GM19438 (cell line): ENCODE results near the gene RNMT.
"Not testable (repeated sequence)": the region's sequence is repeated elsewhere in the genome, so short reads cannot be mapped to it uniquely, and the experiment has no call there.

ENCODE experiments used
- ATAC-seq: cut with Tn5 transposase; IDR thresholded peaks from one replicate; pipeline ENCODE4 v1.9.1; 2021; ENCODE audit warnings: low read depth; ENCODE audit not compliant: unreplicated experiment

The RNMT gene

DNA sequence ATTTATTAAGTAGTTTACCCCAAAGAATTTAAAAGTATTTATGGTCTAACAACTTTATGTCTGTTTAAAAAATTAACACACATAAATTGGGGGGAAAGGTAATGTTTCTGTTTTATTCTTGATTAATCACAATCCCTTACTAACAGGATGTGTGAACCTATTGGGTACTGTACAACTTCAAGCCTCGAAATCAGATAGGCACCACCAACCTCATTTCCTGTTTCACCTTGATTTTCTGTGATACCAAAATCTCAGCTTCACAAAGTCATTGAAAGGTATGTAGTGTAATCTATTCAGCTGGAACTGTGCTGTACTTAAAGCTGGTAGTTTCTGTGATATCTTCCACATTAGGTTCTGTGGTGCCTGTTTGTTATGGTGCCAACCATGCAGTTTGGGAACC, 4.0 kb downstream of the RNMT start:
- ATAC-seq: no peak

DNA sequence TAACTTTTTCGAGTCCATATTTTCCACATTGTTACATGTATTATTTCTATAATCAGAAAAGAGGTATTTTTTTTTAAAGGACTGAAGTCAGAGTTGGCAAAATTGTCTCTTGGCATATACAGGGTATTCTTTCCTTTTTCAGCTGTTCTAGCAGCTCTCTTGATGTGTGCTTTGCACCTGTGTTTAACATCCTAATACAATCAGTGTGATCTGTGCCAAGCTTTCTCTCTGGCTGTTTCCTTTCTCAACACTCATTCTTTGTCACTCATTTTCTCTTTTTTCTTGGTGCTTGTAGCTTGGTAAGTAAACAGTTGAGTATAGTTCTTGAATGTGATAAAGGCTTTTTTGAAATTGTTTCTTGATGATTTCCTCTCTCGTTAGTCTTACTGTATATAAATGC, 9.2 kb downstream of the RNMT start:
- ATAC-seq: no peak

DNA sequence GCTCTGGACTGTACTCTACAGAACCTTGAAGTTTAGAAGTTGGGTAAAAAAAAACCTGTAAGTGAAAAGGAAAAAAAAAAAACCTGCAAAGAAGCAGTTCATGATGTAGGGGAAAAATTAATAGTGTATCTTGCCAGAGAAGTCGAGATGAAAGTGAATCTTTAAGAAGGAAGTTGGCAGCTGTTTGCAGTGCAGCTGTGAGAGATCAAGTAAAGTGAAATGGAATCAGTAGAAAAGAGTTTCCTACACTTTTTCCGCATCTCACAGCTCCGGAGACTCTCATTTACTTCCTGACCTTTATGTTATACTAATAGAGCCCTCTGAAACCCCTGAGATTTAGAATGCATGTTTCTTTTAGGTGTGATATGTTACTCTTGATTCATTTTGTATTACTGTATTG, 19.2 kb downstream of the RNMT start:
- ATAC-seq: no peak

DNA sequence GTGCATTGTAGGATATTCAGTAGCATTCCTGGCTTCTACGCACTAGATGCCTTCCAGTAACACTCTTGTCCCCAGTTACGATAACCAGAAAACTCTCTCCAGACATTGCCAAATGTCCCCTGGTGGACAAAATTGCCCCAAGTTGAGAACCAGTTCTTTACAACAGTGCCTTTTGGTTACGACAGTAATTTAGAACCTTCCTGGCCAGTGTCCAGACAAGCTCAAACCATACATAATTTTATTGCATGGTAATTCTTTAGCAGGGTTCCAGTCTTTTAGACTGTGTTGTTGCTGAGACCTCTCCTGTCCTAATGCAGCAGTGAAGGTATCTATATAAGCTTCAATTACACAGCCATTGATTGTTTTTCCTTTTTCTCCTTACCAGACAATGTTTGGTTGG, 20.2 kb downstream of the RNMT start:
- ATAC-seq: no peak

DNA sequence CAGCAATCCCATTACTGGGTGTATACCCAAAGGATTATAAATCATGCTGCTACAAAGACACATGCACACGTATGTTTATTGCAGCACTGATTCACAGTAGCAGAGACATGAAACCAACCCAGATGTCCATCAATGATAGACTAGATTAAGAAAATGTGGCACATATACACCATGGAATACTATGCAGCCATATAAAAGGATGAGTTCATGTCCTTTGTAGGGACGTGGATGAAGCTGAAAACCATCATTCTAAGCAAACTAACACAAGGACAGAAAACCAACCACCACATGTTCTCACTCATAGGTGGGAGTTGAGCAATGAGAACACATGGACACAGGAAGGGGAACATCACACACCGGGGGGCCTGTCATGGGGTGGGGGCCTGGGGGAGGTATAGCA, 25.1 kb downstream of the RNMT start:
- ATAC-seq: not testable (repeated sequence)

DNA sequence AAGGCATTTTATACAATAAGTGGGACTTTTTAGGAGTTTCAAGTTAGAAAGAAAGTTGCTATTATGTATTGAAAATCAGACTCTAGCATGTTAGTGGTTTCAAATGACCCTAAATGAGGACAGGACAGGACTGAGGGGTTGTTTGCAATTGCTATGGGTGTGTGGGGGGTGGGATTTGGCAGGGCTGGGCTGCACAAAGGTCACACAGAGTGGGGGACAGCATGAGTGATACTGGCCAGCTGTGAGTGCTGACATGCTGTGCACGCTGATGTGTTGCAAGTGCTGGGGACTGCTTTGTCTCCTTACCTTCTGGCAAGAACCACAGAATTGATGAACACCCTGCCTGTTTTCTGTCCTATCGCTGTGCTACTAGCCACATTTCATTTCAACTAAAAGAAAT, 29.8 kb downstream of the RNMT start:
- no peak for ATAC-seq

DNA sequence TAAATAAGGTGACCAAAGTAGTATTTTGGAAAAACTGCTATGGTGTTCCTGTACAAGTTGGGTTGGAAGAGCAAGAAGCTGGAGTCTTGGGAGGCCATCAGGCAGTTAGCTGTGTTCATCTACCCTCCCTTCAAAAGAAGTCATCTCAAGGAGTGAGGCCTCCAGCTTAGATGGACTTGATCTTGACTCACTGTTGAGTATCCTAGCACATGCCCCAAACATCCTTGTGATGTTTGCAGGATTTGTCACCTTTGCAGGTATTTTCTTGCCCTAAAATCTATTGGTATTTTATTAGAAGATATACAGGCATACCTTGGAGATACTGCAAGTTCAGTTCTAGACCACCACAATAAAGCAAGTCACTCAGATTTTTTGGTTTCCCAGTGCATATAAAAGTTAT, 30.2 kb downstream of the RNMT start:
- no peak for ATAC-seq

DNA sequence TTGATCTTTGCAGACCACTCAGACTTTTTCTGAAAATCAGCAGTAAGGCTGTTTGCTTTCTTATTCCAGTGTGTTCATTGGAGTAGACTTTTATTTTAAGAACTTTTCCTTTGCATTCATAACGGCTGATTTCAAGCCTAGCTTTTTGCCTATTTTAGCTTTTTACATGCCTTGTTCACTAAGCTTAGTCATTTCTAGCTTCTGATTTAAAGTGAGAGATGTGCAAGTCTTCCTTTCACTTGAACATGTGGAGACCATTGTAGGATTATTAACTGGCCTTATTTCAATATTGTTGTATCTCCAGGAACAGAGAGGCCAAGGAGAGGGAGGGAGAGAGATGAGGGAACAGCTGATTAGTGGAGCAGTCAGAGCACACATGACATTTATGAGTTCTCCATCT, 32.1 kb downstream of the RNMT start:
- no peak for ATAC-seq

DNA sequence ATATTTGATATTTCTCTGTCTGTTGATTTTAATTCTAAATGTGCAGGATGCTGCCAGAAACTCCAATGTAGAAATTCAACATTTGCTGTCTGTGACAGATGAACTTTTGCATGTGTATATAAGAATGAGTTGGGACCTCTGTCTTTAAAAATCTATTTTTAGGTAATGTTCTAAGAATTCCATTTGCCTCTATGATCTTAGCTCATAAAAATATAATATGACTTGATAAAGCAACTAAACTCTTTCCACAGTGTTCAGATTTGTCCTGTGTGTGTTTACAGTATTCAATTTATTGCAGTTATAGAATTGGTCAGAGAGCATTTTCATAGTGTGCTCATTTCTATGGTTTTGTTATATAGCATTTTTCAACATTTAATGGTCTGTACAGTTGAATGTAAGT, 33.6 kb downstream of the RNMT start:
- ATAC-seq: no peak

DNA sequence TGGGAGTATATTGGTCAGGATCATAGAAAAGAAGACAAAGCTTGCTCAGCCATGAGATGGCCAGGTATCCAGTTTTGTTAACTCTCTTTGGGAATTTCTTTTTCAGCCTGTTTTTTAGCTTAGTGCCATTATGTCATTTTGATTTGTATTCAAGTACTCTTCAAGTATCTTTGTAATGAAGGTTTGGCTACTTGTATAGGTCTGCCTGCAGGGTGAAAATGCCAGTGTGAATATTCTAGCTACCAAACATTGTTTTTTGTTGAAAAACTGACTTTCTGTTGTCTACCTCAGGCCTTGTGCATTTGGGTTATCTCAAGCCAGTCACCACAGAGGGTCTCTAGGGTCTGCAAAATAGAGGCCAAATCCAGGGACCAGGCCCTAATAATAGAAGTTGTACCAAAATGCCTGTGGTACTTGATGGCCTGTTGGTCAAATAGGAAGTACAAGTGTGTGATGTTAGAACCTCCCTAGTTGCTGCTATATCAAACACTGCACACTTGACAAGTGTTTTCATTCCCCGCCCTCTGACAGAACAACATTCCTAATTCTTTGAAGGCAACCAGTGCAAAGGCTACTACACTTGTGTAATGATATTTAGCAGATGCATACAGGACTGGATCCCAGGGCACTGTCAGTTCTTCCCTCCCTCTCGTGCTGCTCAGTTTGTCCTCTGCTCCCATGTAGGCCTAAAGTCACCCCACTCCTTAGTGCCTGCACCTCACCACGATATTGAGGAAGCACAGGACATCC, 36.4 kb downstream of the RNMT start:
- no peak for ATAC-seq

DNA sequence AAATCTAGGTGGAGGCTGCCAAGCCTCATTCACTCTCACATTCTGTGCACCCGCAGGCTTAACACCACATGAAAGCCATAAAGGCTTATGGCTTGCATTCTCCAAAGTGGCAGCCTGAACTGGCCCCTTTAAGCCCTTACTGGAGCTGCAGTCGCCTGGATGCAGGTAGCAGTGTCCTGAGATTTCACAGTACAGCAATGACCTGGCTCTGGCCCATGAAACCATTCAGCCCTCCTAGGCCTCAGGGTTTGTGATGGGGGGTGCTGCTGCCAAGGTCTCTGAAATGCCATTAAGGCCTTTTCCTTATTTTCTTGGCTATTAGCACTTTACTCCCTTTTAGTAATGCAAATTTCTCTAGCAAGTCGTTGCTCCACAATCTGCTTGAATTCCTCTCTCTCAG, 48.6 kb downstream of the RNMT start:
- ATAC-seq: no peak

DNA sequence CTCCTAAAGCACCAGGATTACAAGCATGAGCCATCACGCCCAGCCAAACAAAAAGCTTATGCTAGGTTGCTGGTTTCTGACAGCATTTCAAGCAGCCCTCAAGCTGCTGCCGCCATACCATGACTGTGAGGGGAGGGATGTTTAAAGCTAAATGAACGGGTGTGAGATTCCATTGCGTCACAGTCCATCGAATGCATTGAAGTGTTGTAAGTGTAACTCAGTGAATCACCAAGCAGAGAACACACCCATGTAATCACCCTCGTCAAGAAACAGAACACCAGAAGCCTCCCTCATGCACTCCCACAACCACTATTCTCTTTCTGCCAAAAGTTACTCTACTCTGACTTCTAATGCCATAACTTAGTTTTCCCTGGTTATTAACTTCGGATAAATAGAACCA, 64.7 kb downstream of the RNMT start:
- ATAC-seq: no peak

DNA sequence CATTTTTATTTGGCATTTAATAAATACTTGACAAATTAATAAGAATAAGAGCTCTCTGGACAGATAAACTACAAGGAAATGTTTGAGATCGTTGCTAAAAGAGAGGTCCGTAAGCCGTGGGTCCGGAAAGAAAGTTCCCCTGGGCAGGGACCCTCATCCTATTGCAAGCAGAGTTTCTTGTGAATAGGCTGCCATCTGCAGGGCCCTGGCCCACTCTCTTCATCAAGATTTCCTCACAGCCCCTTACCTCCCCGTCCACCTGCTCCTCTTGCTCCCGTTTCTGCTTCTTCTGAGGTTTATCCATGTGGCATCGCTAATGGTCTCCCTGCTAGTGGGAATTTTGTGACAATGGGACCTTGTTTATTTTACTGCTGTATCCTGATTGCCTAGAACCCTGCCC, 67.3 kb downstream of the RNMT start:
- ATAC-seq: no peak

DNA sequence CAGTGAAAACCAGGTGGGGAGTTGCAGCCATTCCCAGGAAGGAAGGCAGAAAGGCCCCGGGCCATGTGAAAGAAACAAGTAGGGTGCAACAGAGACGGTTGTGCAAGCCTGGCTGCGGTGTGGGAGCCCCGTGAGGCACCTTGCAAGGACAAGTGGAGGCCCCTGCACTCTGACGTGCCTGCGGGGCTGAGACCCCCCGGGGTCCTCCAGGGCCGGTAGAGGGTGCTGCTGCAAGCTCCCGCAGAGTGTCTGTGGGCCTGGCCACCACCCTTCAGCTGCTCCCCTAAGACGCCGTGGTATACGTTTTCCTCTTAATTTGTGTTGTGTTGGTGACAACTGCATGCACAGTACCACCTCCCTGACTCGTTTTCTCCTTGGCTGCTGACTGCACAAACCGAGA, 70.0 kb downstream of the RNMT start:
- ATAC-seq: no peak

DNA sequence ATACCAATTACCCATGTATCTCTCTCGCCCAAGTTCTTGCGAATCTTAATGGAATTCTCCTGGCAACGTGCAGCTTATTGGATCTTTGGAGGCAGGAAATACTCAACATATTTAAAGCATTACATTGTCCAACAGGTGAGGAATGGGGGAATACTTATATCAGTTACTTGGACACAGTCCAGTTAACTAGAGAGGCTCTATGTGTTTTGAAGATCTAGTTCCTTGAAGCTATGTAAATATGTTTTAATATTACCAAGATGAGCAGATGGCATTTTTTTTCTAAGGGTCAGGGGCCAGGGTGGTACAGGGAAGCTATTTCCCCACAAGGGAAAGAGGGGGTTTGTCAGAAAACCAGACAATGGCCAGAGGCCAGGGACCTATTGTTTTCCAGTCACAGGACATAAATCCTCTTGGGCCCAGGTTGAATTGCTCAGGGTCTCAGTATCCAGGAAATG, 70.7 kb downstream of the RNMT start:
- ATAC-seq: no peak

DNA sequence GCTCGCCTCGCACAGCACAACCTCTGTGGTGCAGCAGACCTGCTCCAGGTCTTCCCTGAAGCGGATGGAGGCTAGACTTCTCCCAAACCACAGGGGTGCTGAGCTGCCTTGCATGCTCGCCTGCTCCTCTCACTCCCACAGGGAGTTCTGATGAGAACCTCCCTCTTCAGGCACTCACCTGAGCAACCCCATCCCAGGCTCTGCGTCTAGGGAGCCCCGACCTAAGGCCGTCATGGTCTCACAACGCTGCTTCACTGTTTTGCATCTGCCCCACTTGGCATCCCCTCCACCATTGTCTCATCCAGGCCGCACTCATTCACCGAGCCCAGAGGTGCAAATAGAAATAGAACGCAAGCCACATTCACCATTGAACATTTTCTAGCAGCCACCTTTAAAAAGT, 72.9 kb downstream of the RNMT start:
- ATAC-seq: no peak

DNA sequence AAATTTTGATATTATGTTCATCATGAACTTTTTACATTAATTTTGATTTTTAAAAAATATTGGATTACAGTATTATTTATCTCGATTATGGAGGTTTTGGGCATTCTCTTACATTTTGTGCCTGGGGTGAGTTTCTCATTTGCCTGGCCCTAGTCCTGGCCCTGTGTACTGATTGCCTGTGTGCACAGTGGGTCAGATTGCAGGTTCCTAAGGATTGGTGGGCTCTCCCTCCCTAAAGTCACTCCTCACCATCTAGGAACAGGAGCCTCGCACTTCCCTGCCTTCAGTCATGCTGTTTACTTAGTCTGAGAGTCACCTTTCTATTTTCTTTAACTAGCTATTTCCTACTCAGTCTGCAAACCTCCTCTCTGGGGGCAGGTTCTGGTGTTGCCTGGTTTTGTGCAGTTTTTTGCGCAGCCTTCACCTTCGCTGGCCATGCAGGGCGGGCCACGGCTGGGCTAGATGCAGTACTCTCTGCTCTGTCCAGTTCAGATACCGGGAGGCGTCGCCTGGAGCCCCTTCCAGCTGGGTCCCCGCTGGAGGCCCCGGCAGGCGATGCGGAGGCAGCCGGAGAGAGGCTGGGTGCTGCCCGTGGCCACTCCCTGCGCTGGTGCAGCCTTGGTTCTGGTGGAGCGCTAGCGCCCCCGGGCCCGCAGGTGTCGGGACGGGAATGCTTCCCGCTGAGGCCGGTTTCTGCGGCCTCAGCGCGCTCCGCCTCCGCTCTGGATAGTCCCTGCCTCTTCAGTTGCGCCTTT, 74.2 kb downstream of the RNMT start:
- no peak for ATAC-seq

DNA sequence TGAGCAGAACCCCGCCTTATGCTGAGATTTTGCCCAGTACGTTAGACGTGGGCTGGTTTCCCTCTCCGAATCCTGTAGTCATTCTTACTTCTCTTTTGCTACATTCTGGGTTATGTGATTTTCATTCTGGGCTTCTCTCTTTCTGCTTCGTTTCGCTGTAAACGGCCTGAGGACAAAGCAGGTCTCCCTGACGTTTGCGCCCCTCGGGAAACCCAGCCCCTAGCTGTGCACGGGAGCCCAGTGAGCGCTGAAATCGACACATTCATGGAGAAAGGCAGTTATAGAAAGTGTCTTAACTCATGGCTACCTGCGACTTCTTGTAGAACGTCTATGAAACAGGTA, 74.8 kb downstream of the RNMT start:
- no peak for ATAC-seq

DNA sequence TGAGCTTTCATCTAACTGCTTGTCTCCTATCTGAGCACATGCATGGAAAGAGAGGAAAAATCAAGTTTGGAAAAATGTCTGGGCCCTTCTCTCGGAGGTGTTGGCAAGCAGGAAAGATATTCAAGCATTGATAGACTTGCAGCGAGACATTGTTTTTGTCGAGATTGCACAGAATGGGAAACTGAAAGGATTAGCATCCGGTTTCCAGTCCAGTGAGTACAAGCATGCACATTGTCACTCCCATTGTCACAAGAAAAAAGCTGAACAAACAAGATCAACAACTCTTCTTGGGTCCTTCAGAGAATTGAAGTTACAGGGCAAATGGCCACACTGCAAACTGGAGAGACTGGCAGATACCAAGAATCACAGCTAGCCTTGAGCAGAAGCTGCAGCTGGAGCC, 77.8 kb downstream of the RNMT start:
- no peak for ATAC-seq

DNA sequence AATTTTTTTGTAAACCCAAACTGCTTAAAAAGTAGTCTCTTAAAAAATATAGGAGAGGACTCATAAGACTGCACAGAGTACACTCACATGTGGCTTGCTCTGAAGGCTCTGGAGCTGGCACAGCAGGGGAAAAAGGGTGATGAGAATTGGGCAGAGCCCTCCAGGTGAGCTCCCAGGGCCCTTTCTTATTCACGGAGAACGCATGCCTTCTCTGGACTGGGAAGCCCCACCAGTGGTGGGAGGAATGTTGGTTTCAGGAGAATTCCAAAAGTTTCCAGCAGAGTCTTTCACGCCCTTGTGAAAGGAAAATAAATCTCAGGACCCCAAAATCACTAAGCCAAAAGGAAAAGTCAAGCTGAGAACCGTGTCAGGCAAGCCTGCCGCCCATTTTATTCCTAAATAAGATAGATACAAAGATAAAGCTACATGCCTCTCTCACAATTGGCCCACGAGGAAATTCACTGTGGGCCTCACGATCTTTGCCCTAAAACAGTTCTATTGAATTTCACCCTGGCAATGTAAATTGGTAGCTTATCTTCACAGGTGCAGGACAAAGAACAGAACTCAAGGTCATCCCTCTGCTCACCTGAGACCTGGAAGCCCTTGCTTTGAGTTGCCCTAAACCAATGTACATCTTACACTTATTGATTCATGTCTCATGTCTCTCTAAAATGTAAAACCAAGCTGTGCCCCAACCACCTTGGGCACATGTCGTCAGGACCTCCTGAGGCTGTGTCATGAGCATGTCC, 82.0 kb downstream of the RNMT start:
- no peak for ATAC-seq

DNA sequence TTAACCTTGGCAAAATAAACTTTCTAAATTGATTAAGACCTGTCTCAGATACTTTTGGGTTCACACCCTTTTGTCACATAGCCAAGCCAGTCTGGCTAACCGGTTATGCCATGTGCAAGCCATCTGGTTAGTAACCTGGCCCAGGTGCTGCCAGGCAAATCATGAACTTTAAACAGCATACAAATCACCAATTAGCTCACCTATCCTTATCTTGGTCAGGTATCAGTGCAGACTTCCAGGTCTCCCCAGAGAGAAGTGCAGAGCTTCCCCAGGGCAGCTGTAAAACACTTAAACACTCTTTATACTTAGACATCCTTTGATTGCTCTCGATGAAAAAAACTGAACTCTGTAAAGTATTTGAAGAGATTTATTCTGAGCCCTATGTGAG, 82.6 kb downstream of the RNMT start:
- no peak for ATAC-seq
